Measurements from ENCODE around the gene SEMA4G. TPM values are rescaled to one million over a fixed set of nuclear protein-coding genes. Genes with fewer than 3 reads are reported as not detected.

Gene SEMA4G
- total RNA-seq, 1 experiment from 2014 or later: 0.70 TPM

GRCh38 chr10:100995181-100995580 lies 25.9 kb downstream of the SEMA4G start:
- peaks cover 11% of the 10 kb centered on the region for H3K4me1 ChIP-seq (replicated peaks; ENCODE audit: insufficient read depth)
- H3K4me3 ChIP-seq: no peak overlapping the region
- no peaks in the 10 kb centered on the region for H3K9me2 ChIP-seq (ENCODE audit: insufficient read depth)
- intact Hi-C loops (cut with micrococcal nuclease; ENCODE audit: unreplicated experiment): no loop called here
- H3K9me3 ChIP-seq (ENCODE audit: insufficient read depth, low read depth): no peaks in the 10 kb centered on the region
- 0 out of 2 replicates have a peak, but pooled peaks cover 6% of the 10 kb centered on the region for H3K79me2 ChIP-seq (ENCODE audit: low read depth)
- H3K27me3 ChIP-seq (ENCODE audit: insufficient read depth, low read depth): no peaks in the 10 kb centered on the region
- no peaks in the 10 kb centered on the region for H4K20me1 ChIP-seq (ENCODE audit: insufficient read depth)
- peaks cover 20% of the 10 kb centered on the region; the same call in 1 of the 2 replicates for H3F3A ChIP-seq (ENCODE audit: insufficient read depth, low read depth)
- TF ChIP-seq EZH2 (IDR thresholded peaks at IDR 0.05; ENCODE audit: low read depth) (no peak), CTCF (conservative IDR thresholded peaks at IDR 0.05) (no peak)
- no peaks in the 10 kb centered on the region for H3K36me3 ChIP-seq (ENCODE audit: low read depth)
- no peak for DNase-seq
- no peak overlapping the region for H3K27ac ChIP-seq
- BruUV-seq (replicated peaks): no TSS peak
- no peak overlapping the region for H3K4me2 ChIP-seq
- H2AFZ ChIP-seq: no peak overlapping the region
- ChIA-PET POLR2A (ENCODE audit: unreplicated experiment) (no interaction called here), CTCF (no interaction called here)

- Histone ChIP-seq H3K9me2 (ENCODE audit: insufficient read depth) (no peaks in the 10 kb centered on the region), H4K20me1 (ENCODE audit: insufficient read depth) (no peaks in the 10 kb centered on the region; the same call in 1 of the 2 replicates), H3K36me3 (ENCODE audit: low read depth) (no peaks in the 10 kb centered on the region), H3K9me3 (ENCODE audit: insufficient read depth, low read depth) (no peaks in the 10 kb centered on the region), H3K27ac (no peak overlapping the region), H3K79me2 (ENCODE audit: low read depth) (0 out of 2 replicates have a peak, but pooled peaks cover 5% of the 10 kb centered on the region), H3F3A (ENCODE audit: insufficient read depth, low read depth) (peaks cover 17% of the 10 kb centered on the region; the same call in 1 of the 2 replicates), H3K4me2 (peak overlapping the region; percentile 93), H3K4me1 (replicated peaks; ENCODE audit: insufficient read depth) (peaks cover 11% of the 10 kb centered on the region), H2AFZ (peak overlapping the region; percentile 96), H3K27me3 (ENCODE audit: insufficient read depth, low read depth) (no peaks in the 10 kb centered on the region), H3K4me3 (peak overlapping the region; percentile 76)
- ChIA-PET CTCF (interaction anchor here (0.7 to 1.1 kb wide), 2 partner anchors 10 to 12 kb away, joined by 3 to 4 read pairs; no protein-coding TSS in a partner anchor), POLR2A (ENCODE audit: unreplicated experiment) (interaction anchor here (0.6 kb wide), 1 partner anchor 34 kb away, joined by 3 read pairs; the partner anchor contains the start of genes PDZD7 and SFXN3)
- peak in 1 of 2 experiments; percentile 53 for DNase-seq
- TF ChIP-seq EZH2 (IDR thresholded peaks at IDR 0.05; ENCODE audit: low read depth): no peak
- TF ChIP-seq CTCF (conservative IDR thresholded peaks at IDR 0.05): no peak
- intact Hi-C loops (cut with micrococcal nuclease; ENCODE audit: unreplicated experiment): loop anchor here (2.0 kb wide), 1 partner anchor 66 kb away; no protein-coding TSS in a partner anchor
- BruUV-seq (replicated peaks): no TSS peak
Observed at GRCh38 chr10:100996678-100997359, 27.5 kb downstream of the SEMA4G start.

- 0 out of 2 replicates have a peak, but pooled peaks cover 5% of the 10 kb centered on the region for H3K79me2 ChIP-seq (ENCODE audit: low read depth)
- peak overlapping the region; percentile 96 for H2AFZ ChIP-seq
- TF ChIP-seq EZH2 (IDR thresholded peaks at IDR 0.05; ENCODE audit: low read depth) (no peak), CTCF (conservative IDR thresholded peaks at IDR 0.05) (peak; percentile 84)
- H3K27me3 ChIP-seq (ENCODE audit: insufficient read depth, low read depth): no peaks in the 10 kb centered on the region
- no peaks in the 10 kb centered on the region for H3K9me2 ChIP-seq (ENCODE audit: insufficient read depth)
- H4K20me1 ChIP-seq (ENCODE audit: insufficient read depth): no peaks in the 10 kb centered on the region; the same call in 1 of the 2 replicates
- 0 out of 2 replicates have a peak overlapping the region, but pooled peaks have one; percentile 0 for H3K27ac ChIP-seq
- H3K36me3 ChIP-seq (ENCODE audit: low read depth): no peaks in the 10 kb centered on the region
- POLR2A ChIA-PET (ENCODE audit: unreplicated experiment): interaction anchor here (0.6 to 1.0 kb wide), 2 partner anchors 14 to 33 kb away, joined by 3 to 9 read pairs; partner anchors contain the start of genes PDZD7 and SFXN3
- H3F3A ChIP-seq (ENCODE audit: insufficient read depth, low read depth): peaks cover 17% of the 10 kb centered on the region; the same call in 1 of the 2 replicates
- peak; percentile 55 to 80 for DNase-seq
- no TSS peak for BruUV-seq (replicated peaks)
- CTCF ChIA-PET: interaction anchor here (0.6 to 1.5 kb wide), 5 partner anchors 13 to 620 kb away, joined by 4 to 13 read pairs (median 6); no protein-coding TSS in a partner anchor
- intact Hi-C loops (cut with micrococcal nuclease; ENCODE audit: unreplicated experiment): loop anchor here (2.0 kb wide), 1 partner anchor 65 kb away; no protein-coding TSS in a partner anchor
- peaks cover 11% of the 10 kb centered on the region for H3K4me1 ChIP-seq (replicated peaks; ENCODE audit: insufficient read depth)
- peak overlapping the region; percentile 76 for H3K4me3 ChIP-seq
- peak overlapping the region; percentile 93 for H3K4me2 ChIP-seq
- no peaks in the 10 kb centered on the region for H3K9me3 ChIP-seq (ENCODE audit: insufficient read depth, low read depth)
Observed at GRCh38 chr10:100997360-100998182, 28.3 kb downstream of the SEMA4G start.

All from PC-9 (cell line).